ENCODE results near the gene RABGAP1L.

DNA sequence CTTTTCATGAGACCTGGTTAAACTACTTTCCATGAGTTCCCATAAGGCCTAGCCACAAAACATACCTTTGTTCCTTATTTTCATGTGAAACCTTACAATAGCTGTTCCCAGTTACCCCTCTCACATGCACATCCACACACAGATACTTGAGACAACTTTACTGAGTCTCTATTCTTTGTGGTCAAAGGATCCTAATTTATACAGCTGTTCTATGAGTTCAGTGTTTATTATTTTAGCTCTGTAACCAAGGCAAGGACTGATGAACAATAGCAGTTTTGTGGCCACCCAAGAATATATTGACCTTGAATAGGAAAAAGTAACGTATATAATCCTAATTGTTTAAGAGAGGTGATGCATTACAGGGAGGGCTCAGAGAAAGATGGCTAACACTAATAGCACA is 679.9 kb downstream of the RABGAP1L start:
- TF ChIP-seq TAF1 (IDR thresholded peaks at IDR 0.05; ENCODE audit: borderline replicate concordance, low read depth, low read length) (no peak), POLR2A (IDR thresholded peaks at IDR 0.05; ENCODE audit: low read depth, low read length) (no peak), POLR2AphosphoS5 (IDR thresholded peaks at IDR 0.05; ENCODE audit: low read depth, low read length) (no peak)

Data from GM12892 (cell line).